OCI-LY1 (cell line): ENCODE measurements around the gene DLX1.

Experiments
- CTCF ChIP-seq: fragments of 200-600 bp; sonication (generic), shearing (Covaris generic); IDR thresholded peaks from 2 replicates; pipeline ENCODE4 v1.5.1; 2017; ENCODE audit warnings: mild to moderate bottlenecking, antibody characterized with exemption, low read length, moderate library complexity, mixed read lengths
- EZH2 ChIP-seq: fragments of 200-600 bp; sonication (generic), shearing (Covaris generic); IDR thresholded peaks from 2 replicates; pipeline ENCODE4 v1.8.0; 2017; ENCODE audit warnings: borderline replicate concordance, mixed run types, mild to moderate bottlenecking, antibody characterized with exemption, low read length, moderate library complexity, mixed read lengths

- no peak for TF ChIP-seq CTCF
- TF ChIP-seq EZH2: no peak
Observed at GRCh38 chr2:172063446-172063845, 21.9 kb upstream of the DLX1 start.
